HG02938 (cell line): ENCODE data around the gene TFAP2C.

ENCODE experiments used
- ATAC-seq: cut with Tn5 transposase; IDR thresholded peaks from one replicate; pipeline ENCODE4 v1.9.1; 2021; ENCODE audit warnings: mild to moderate bottlenecking, moderate library complexity; ENCODE audit not compliant: unreplicated experiment

Gene TFAP2C

DNA sequence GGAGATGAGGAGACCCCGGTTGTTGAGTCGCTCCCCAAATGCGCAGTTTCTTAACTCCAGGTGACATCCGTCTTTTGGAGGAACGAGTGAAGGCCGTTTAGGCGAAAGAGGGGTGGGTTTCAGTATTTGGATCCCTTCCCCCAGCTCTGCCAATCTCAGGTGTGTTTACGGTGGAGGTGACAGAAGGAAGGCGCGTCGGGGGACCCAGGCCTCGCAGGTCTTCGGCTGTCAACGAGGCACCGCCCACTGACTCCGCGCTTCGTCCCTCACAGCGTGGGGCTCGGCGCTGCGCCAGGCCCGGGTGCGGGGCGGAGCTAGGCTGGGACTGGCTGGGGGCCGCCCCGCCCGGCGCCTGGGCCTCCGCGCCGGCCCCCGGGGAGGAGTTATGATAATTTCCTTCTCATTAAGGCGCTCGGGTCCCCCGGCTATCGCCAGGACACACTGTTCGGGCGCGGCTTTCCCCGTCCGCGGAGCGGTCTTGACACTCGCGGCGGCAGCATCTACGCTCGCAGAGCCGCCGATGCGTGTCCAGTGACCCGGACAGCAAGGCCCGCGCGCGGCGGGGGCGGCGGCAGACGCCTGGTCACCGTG is at the start of gene TFAP2C:
TSS of gene TFAP2C (plus strand) at position 434 of the 591 bp plus-strand sequence. CDS start 239 bp downstream, outside the sequence.
- no peak for ATAC-seq

DNA sequence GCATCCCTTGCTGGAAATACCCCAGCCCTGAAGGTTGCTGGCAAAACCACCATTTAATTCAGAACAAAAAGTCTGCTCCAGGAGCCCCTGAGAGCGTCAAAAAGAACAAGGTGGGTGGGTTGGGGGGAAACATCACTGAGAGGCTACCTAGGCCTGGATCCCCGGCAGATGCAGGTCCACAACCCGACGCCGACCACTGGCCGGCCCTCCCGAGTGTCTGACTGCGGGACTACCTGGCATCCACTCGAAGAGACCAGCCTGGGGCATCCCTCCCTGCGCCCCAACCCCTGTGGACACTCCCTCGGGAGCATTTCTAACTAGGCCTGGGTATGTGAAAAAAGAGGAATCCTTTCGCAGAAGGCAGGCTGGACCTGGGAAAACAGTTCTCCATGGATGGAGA is 48.9 kb upstream of the TFAP2C start:
- no peak for ATAC-seq

DNA sequence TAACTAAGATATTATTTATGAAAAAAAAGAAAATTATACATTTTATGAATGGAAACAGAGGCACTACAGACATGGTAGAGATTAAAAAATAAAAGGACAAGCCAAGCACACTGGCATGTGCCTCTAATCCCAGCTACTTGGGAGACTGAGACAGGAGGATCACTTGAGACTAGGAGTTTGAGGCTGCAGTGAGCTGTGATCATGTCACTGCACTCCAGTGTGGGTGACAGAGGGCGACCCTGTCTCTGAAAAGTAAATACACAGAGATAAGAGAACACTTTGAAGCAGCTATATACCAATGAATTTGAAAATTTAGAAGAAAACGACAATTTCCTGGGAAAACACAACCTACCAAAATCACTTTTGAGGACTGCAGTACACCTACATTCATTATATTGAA is 47.4 kb upstream of the TFAP2C start:
- no peak for ATAC-seq

DNA sequence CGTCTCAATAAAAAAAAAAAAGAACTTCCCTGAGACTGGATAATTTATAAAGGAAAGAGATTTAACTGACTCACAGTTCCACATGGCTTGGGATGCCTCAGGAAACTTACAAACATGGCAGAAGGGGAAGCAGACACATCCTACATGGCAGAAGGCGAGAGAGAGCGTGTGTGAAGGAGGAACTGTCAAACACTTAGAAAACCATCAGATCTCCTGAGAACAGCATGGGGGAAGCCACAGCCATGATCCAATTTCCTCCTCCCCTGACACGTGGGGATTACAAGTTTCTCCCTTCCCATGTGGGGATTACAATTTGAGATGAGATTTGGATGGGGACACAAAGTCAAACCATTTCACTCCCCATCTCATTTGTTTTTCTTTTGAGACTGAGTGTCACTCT is 46.6 kb upstream of the TFAP2C start:
- ATAC-seq, result no peak

DNA sequence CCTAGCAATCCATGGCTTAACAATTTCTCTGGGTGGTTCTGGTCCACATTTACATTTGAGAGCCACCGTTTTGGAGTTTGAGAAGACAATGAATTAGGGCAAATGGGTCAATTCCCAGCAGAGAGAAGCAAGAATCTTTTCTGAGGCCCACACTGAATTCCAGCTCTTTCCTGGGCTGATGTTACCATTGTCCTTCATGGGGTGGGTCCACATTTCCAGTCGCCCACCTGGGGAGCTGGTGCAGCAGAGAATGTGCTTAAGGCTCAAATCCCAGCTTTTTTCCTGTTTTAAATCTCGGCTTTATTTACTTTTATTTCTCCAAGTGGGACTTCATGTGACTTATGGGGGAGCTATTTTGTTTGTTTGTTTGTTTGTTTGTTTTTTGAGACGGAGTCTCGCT is 44.2 kb upstream of the TFAP2C start:
- no peak for ATAC-seq

- ATAC-seq, result no peak
These were observed 41.6 kb upstream of the TFAP2C start for GRCh38 chr20:56587307-56588041.

DNA sequence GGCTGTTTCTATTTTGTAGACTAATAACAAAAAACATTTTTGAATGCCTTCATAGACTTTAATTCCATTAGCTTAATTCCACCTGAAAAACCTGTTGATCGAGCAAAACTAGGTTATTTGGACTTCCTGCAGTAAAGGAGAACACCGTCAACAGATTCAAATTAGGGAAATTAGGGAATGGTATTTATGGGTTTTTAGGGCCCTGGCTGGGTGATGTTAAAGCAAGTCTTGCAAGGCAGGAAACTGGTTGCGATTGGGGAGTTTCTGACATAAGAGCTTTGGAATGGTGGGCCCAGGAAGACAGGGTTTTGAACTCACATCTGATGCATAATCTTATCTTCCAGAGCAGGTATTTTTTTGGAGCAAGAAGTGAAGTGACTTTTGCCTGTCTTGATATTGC is 40.1 kb upstream of the TFAP2C start:
- no peak for ATAC-seq

DNA sequence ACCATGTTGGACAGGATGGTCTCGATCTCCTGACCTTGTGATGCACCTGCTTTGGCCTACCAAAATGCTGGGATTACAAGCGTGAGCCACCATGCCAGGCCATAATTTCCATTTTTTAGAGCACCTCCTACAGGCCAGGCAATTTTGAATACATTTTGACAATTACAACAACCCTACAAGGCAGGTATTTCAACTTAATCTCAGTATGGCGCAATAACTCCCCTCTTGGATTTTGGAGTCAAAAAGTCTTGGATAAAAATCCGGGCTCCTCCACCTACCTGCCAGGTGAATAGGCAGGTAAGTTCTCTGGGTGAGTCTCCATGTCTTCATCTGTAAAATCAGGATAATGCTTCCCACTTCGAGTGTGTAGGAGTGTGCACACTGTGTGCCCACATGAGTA is 39.5 kb upstream of the TFAP2C start:
- ATAC-seq, result no peak

GRCh38 chr20:56590888-56591287 is 38.2 kb upstream of the TFAP2C start:
- no peak for ATAC-seq

DNA sequence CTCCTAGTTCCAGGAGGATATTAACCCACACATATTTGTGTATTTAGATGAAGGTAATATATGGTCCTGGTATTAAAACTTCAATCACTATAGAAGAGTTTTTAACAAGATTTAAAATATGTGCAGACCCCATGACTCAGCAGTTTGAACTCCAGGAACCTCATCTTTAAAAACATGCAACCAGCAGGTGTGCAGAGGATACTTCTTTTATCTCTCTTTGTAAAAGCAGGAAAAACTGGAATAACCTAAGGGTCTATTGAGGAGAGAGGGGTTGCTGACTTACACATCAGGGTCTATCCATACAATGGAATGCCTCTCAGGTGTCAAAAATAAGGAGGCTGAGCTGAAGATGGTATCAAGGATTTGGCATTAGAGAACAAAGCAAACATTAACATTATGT is 36.9 kb upstream of the TFAP2C start:
- ATAC-seq, result no peak

DNA sequence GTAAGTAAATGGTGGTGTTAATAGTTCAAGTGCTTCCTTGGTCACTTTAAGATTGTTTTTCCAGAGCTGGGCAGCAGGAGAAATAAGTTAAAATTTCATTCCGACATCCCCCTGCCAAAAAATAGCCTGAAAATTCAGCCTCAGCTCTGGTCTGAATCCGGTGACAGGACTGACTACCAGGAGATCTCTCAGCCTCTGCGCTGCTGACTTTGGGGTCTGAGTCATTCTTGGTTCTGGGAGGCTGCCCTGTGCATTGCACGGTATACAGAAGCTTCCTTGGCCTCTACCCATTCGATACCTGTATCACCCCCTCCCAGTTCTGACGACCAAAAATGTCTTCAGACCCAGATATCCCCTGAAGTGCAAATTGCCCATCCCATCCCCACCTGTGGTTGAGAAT is 36.3 kb upstream of the TFAP2C start:
- no peak for ATAC-seq

DNA sequence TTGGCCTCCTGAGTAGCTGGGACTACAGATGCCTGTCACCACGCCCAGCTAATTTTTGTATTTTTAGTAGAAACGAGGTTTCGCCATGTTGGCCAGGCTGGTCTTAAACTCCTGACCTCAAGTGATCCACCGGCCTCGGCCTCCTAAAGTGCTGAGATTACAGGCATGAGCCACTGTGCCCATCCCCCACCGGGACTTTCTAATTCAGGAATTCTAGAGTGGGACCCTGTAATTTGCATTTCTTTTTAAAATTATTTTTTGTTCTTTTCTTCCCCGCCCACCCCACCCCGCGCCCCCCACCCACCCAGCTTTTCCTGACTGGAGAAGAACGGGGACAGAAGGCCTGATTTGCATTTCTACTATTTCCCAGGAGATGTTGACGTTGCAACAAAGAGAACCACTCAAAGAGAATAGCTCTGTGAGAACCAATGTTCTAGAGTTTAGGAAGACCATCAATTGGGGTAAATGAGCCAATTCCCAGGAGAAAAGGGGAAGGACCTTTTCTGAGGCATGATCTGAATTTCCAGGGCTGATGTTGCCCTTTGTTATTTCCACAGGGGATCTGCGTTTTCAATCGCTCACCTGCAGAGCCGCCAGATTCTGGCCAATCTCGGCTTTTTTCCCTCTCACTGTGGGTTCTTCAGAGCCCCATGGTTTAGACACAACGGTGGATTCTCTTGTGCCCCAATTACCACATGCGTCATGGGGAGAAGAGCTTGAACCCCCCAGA is 33.2 kb upstream of the TFAP2C start:
- no peak for ATAC-seq

DNA sequence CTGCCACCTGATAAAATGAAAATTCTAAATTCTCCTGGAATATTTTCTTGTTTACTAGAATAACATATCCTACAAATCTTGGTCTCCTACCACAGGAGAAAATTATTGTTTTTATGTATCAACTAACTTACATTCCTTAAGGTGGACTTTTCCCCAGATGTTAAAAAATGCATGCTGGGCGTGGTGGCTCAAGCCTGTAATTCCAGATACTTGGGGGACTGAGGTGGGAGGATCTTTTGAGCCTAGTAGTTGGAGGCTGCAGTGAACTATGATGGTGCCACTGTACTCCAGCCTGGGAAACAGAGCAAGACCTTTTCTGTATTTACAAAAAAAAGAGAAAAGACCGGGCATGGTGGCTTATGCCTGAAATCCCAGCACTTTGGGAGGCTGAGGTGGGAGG is 27.9 kb upstream of the TFAP2C start:
- ATAC-seq, result no peak

DNA sequence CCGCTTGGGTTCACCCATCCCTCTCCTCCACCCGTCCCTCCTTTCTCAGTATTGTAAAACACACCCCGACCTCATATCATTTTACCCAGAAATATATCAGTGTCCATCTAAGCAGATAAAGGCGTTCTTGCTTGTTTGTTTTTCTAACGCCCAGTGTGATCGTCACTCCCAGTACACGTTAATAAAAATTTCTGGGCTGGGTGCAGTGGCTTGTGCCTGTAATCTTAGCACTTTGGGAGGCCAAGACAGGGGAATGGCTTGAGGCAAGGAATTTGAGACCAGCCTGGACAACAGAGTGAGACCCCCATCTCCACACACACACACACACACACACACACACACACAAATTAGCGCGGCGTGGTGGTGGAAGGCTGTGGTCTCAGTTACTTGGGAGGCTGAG is 24.4 kb upstream of the TFAP2C start:
- ATAC-seq, result no peak

DNA sequence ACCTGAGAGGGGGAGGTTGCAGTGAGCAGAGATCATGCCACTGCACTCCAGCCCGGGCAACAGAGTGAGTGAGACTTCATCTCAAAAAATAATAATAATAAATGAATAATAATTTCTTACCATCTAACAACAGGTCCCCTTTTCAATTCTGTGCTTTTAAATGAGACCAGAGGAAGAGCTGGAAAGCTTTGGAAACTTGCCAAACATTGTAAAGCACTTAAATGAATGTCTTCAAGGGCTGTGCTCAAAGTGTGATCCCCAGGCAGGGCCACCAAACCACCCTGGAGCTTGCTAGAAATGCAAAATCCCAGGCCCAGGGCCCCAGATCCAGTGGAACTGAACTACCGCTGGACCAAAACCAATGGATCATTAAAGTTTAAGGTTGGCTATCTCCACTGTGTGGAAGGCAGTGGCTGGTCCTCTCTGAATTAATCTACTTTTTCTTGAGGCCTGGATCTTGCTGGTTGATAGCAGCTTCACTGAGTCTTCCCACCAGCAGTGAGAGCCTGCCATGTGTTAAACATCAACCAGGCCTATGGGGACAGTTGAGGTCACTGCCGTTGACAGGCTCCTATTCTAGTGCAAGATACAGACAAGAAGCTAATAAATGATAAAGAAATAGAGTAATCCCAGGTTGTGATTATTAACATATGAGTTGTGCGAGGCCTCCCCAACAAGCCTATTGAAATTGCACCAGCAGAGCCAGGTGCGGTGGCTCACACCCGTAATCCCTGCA is 23.7 kb upstream of the TFAP2C start:
- ATAC-seq, result no peak

- no peak for ATAC-seq
These were observed 22.7 kb upstream of the TFAP2C start for GRCh38 chr20:56606174-56606945.

GRCh38 chr20:56607061-56607704 is 21.9 kb upstream of the TFAP2C start:
- ATAC-seq, result no peak

DNA sequence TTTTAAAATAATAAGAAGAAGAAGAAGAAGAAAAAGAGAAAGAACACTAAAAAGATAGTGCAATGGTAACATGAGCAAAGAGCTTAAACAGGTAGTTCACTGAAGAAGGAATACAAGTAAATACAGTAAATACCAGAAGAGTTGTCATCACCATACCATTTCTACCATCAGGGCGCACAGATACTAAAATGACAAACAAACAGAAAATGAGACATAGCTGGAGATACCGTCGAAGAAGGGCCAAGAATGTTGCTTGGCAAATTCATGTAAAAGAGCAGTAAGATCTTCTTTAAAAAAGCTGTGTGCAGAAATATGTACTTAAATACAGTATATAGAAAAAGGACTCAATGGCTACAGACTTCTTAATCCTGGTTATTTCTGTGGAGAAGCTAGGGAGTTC is 20.7 kb upstream of the TFAP2C start:
- no peak for ATAC-seq

GRCh38 chr20:56609321-56609720 is 19.8 kb upstream of the TFAP2C start:
- ATAC-seq, result no peak

DNA sequence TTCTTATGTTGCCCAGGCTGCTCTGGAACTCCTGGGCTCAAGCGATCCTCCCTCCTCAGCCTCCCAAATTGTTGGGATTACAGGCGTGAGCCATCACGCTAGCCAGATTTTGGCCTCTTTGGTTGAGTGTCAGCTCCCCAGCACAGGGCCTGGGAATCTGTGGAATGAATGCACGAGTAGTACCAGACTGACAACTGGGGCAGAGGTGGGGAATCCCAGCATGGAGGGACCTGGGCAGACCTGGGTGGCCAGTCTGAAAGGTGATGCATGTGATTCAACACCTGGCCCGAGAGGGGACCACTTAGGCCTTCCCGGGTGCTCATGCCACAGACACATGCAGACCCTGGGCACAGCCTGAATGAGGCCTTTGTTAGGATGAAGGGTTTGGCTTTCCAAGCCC is 19.0 kb upstream of the TFAP2C start:
- no peak for ATAC-seq
